ENCODE data around the gene SORL1.
"Not testable (repeated sequence)": the region's sequence is repeated elsewhere in the genome, so short reads cannot be mapped to it uniquely, and the experiment has no call there.

The SORL1 gene

DNA sequence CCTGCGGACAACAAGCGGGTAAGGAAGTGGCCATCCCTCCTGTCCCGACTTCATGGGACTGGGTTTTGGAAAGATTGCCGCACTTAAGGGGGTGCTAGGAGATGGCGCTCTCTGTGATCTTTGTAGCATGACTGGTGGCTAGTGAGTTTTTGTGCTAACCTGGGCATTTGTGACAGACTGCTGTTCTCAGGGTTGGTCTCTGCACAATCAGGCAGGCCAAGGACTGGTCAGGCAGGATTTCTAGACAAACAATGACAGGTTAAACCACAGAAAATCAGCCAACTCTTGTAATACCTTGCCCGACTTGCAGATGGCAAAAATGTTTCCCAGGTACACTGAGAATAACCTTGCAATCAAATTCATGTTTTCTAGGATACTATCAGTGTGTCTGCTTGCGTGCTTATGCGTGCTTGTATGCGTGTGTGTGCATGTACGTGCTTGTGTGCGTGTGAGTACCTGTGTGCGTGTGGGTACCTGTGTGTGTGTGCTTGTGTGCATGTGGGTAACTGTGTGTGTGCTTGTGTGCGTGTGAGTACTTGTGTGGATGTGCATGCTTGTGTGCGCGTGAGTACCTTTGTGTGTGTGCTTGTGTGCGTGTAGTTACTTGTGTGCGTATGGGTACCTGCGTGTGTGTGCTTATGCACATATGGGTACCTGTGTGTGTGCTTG lies 26.2 kb downstream of the SORL1 start:
- no peak for DNase-seq (ENCODE audit: low spot score)

DNA sequence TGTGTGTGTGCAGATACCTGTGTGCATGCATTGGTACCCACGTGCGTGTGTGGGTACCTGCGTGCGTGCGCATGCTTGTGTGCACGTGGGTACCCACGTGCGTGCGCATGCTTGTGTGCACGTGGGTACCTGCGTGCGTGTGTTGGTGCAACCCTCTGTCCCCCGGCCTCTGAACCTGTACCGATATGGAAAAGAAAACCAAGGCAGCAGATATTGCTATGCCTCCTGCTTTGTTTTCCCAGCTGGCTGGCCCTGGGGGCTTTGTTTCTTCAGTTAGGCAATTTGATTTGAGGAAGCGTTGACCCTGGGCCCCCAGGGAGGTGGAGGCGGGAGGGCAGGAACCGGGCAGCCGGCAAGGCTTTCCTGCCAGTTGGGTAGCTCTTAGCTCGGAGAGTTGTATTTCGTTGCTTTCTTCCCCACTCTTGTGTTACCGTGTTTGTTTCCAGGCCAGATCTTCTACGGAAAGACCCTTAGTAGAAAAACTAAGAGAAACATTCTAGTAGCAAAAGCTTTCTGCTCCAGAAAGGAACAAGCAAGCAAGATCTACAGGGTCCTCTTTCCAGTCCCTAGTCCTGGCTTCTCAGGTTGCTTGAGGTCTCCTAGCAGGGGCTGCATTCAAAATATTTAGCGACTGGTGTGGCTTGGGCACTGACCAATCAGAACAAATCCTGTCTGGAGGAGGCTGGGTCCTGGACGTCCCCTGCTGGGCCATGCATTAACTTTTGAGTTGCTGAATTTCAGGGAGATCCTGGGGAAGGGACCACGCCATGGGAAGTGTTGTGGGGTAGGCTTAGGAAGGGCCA lies 27.0 kb downstream of the SORL1 start:
- no peak for DNase-seq (ENCODE audit: low spot score)

DNA sequence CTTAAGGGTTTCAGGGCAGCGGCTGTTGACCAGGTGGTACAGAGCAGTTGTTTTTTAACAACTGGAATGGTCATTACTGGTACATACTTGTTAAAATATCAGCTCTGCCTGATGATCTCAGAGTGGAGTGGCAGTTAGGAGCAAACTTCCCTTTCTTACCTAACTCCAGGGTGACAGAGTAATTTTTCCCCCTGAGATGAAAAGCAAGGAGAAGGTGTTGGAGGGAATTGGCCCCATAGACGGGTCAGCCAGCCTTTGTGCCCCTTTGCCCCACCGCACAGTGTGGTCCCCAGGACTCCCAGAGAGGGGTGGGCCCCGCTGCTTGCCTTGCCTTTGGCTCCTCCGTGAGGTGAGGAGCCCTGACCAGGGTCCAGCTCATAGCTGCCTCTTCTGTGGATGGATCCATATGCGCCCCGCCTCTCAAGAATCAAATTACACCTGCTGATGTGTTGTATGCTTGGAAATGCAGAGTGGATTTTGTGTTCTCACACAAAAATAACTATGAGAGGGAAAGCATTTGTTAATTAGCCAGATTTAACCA lies 27.7 kb downstream of the SORL1 start:
- no peak for DNase-seq (ENCODE audit: low spot score)

DNA sequence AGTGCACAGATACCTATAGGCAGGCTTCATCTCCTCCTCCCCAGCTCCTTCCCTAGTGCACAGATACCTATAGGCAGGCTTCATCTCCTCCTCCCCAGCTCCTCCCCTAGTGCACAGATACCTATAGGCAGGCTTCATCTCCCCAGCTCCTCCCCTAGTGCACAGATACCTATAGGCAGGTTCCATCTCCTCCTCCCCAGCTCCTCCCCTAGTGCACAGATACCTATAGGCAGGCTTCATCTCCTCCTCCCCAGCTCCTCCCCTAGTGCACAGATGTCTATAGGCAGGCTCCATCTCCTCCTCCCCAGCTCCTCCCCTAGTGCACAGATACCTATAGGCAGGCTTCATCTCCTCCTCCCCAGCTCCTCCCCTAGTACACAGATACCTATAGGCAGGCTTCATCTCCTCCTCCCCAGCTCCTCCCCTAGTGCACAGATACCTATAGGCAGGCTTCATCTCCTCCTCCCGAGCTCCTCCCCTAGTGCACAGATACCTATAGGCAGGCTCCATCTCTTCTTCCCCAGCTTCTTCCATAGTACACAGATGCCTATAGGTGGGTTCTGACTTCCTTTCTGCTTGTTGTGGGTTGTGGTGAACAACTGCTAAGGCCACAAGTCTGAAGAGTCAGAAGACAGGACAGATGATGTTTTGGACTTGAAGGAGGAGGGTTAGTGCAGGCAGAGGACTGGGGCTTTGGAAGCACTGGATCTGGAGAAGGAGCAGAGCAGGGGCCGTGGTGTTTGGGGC lies 29.5 kb downstream of the SORL1 start:
- DNase-seq (ENCODE audit: low spot score) = not testable (repeated sequence)

DNA sequence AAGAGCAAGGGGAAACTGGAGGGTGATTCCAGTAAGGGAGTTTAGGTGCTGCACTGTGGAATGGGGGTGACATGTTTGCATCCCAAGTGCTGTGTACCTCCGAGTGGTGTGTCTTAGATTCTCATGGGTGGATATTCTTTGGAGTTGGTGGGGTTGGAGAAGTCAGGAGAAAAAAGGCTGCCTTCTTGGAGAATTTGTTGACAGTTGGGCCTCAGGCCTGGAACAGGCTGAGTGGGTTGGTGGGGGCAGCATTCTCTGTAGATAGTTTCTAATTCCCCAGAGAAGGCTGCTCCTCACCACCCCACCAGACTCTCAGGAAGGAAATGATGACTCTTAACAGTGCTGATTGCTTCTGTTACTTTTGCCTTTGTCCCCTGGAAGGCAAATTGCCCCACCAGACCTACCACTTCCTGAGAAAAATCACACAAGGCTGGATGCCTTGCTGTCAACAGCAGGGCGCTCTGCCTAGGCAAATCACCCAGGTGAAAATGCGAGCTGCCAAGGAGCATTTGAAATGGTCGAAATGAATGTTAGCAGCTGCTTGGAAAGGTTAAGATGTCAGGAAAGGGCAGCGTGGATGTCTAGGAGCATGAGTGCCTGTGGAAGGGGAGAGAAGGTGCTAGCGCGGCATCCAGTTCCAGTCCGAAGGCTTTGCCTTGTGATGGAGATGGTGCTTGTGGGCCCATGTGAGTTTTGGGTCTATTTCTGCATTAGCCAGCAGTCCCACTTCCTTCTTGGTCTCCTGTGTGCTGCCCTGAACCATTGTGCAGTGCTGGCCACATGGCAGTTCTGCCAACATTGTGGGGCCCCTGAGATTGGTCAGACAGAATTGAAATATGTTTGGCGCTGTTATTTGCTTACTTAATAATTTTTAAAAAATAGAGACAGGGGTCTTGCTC lies 30.4 kb downstream of the SORL1 start:
- no peak for DNase-seq (ENCODE audit: low spot score)

DNA sequence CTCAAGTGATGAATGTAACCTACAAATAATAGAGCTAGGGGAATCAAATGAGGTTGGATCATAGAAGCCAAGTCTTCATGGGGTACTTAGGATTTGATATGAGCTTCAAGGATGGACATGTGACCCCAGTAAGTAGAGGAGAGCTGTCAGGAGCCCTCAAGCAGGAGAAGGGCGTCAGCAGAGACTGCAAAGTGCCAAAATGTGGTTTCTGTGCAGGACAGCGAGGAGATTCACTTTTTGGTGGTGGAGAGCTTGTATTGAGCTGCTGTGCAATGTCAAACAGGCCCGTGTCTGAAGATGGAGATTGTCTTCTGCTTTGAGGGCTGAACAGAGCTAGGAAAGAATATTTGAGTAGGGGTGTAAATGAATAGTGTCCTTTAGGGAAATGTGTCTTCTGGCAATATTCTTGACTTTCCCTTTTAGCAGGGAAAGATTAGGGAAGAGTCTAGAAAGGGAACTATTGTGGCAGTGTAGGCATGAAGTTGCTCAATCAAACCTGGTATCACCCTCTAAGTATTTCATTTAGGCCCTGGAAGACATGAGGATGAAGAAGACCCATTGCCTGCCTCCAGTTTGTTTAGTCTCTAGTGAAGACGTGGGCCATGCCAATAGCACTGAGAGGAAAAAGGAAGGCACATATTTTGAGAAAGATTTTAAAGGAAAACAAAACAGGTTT lies 31.8 kb downstream of the SORL1 start:
- no peak for DNase-seq (ENCODE audit: low spot score)

DNA sequence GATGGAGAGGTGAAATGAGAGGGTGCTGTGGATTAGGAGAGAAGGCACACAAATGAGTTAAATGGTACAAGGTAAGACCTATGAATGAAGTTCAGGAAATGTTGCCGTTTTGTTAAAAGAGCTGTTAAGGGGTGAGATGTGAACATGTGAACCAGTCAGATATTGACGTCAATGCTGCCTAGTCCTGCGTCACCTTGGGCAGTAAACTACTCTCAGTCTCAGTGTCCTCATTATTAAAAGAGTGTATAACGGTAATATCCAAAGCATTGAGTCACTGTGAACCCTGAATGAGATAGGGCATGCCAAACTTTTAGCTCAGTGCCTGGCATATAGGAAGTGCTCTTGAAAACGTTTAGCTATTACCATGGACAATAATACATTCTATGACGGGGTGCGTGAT lies 33.1 kb downstream of the SORL1 start:
- no peak for DNase-seq (ENCODE audit: low spot score)

DNA sequence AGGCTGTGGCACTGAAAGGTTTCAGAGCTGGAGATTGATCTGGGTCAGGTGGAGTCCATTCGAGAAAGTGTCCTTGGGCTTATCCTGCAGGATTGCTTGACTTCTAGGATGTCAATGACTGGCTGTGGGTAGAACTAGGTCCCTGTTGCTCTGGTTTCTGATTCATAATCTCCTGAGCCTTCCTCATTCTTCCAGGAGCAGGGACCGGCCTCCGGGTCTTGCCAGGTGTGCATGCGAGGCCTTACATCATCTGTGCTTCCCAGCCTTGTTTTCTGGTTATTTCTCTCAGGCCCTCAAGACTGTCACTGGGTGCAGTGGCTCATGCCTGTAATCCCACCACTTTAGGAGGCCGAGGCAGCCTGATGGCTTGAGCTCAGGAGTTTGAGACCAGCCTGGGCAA lies 33.9 kb downstream of the SORL1 start:
- no peak for DNase-seq (ENCODE audit: low spot score)

DNA sequence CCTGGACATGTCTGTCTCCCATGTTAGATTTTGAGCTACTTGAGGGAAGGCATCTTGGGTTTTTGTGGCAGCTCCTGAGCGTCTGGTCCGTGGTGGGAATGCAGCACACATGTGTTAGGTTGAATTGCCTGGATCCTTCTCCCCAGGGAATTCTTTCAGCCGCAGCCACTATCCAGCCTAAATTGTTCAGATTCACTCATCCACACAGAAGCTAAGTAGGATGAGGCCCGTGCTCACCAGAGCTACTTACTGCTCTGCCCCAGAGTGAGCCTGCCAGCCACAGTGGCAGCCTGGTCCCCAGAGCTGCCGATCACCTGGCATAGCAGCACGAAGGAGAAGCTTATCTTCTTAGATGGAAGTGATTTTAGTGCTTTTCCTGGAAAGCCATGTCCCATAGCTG lies 35.1 kb downstream of the SORL1 start:
- DNase-seq (ENCODE audit: low spot score) = no peak

DNA sequence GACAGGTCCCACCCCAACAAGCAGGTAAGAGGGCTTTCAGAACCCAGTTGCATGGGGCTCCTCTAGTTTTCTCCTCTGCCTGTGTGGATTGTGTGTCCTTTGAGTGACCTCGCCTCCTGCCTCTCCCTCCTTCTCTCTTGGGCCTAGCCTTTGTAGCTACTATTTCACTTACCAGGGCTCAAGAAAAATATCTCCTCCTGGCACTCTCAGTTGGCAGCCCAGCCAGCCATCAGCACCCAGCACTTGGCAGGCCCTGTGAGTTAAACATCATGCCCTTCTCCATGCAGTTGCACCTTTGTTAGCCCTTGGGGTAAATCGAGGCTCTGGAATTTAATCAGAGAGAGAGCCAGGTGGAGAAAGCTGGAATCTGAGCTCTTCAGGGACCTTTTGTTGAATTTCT lies 36.1 kb downstream of the SORL1 start:
- DNase-seq (ENCODE audit: low spot score) = no peak

DNA sequence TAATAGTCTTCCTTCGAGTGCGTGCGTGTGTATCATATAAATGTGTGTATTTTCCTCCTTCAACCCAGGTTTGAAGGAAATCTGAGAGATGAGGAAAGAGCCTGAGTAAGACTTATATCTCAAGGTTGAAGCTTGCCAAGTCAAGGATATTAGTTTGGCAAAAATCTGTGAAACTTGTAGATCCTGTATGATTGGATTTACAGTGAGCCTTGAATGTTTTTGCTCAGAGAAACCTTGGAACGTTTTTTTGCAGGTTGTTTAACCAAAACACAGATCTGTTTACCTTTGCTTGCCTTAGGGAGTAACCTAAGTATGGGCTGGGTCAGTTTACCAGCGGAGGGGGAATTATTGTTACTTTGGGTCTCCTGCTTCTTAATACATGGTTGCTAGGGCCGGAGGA lies 36.5 kb downstream of the SORL1 start:
- DNase-seq (ENCODE audit: low spot score) = no peak

DNA sequence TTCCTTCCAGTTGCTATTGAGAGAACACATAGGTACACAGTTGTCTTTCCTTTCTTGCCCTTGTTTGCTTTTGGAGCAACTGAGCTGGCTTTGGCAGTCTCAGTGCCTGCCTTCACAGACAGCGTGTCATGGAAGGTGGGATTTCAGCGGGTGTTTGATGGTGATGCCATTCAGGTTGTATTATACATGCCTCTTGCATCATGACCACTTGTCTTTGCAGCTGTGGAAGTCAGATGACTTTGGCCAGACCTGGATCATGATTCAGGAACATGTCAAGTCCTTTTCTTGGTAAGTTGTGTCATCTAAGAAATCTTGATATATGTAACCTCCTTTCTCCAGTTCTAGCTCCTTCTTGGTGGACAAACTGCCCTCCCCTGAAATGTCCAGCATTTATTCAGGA lies 37.7 kb downstream of the SORL1 start:
- DNase-seq (ENCODE audit: low spot score) = no peak

DNA sequence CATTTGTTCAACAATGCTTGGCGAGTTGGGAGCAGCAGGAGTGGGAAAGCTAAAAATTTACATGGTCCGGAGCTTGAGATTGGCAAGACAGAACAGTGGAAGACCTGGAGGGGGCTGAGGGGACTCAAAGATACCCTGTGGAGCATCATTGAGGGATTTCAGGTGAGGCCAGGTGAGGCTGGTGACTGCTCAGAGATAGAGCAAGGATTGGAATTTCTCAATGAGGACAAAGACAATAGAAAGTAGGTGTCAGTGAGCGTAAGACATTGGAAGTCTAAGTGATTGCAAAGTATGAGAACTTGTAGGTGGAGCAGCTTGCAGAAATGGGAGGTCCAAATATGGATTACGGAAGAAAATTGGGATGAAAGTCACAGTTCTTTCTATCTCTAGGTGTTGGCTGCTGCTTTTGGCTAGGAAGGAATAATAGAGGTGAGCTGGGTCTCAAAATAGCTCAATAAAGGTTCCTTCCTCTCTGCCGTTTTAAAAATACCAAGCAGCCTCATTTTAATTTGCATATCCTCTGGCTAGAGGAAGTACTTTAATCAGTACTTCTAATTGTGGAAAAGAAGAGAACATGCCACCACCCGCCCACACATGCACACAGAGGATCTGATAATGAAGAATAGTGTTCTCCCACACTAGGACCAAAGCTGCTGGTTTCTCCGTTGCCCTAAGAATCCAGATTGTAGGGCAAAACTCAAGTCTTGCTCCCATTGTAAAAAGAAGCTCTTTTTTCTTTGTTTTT lies 42.4 kb downstream of the SORL1 start:
- DNase-seq (ENCODE audit: low spot score) = no peak

DNA sequence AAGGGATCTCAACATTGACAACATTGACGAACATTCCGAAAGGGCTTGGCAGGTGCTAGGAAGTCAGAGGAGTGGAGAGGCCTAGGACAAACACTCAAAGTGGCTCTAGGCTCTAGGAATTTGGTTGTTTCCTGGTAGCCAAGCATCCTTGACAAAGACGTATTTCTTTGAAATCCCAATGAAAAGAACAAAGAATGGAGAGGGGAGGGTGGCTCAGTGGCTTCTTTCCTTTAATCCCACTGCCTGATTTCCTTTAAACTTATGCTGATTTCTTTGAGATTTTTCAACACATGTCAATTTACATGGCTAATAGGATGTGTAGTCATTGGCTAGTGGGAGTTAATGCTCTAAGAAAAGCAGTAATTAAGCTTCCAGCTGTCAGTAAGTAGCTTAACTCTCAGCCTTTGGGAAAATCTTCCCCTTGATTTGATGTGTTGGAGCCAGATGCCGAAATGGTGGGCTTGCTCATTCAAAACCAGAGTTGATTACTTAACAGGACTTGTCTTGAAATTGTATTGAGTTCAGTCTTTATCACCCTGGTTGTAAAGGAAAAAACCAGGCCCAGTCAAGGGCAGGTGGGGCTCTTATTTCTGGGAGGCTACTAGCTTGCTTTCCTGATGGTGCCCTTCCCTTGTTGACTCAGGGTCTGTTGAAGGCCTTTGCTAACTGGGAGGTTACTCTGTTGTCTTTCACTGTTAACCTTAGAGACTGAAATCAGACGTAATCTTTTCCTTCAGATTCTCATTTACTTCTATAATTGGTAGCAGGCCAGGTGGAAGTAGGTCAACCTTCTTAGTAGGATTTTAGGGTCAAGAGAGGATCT lies 45.3 kb downstream of the SORL1 start:
- DNase-seq (ENCODE audit: low spot score) = no peak

DNA sequence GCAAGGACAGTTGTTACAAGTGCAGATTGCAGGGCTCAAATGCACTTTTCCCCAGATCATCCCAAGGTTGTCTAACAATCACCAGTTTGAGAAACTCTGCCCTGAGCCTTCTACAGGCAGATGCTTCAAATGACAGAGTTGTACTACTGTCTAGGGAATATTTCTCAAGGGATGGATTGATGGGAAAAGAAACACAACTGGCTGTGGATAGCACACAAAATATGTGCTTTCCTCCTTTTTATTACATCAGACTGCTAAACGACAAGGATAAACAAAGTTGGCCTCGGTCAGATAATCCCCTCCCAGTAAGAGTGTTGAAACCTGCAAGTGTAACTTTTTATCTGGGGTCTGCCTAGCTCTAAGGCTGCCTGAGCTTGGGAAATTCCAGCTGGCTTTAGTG lies 47.3 kb downstream of the SORL1 start:
- no peak for DNase-seq (ENCODE audit: low spot score)

DNA sequence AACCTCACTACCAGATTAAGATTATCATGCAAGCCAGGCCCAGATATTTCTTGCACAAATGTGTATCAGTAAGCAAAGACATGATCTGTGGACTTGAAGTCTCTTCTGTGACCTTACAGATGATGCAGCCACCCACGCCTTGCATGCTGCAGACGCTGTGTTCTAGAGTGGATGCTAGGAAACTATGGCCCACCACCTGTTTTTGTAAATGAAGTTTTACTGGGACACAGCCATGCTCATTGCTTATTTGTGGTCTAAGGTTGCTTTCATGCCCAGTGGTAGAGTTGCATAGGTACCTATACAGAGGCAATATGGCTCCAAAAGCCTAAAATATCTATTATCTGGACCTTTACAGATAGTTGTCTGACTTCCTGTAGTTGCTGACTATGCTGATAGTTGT lies 48.2 kb downstream of the SORL1 start:
- DNase-seq (ENCODE audit: low spot score) = no peak

DNA sequence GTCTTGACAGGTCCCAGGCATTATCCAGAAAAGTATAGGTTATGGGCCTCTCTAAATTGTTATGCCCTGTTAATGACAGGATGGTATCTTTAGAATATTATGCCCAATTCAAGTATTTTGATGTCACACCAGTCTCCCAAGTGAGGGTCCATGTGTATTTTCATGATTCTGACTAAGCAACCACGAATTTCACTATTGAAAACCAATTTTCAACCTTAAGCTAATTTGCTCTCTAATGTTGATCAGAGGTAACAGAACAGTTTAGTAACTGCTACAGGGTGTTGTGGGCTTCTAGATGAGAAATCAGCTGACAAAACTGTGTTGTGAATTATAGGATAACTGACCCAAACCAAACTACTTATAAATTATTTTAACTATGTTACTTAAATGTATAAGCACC lies 48.6 kb downstream of the SORL1 start:
- no peak for DNase-seq (ENCODE audit: low spot score)

DNA sequence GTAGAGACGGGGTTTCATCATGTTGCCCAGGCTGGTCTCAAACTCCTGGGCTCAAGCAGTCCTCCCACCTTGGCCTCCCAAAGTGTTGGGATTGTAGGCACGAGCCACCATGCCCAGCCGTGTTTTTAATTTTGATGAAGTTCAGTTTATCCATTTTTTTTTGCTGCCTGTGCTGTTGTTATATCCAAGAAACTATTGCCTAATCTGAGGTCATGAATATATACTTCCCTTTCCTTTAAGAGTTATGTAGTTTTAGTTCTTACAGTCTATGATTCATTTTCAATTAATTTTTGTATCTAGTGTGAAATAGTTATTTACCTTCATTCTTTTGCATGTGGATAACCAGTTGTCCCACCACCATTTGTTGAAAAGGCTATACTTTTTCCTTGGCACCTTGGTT lies 50.9 kb downstream of the SORL1 start:
- DNase-seq (ENCODE audit: low spot score) = no peak

DNA sequence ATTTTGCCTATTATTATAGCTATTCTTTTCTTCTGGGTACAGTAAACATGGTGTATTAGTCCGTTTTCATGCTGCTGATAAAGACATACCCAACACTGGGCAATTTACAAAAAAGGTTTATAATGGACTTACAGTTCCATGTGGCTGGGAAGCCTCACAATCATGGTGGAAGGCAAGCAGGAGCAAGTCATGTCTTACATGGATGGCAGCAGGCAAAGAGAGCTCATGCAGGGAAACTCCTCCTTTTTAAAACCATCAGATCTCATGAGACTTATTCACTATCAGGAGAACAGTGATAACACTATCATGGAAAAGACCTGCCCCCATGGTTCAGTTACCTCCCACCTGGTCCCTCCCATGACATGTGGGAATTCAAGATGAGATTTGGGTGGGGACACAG lies 54.1 kb downstream of the SORL1 start:
- DNase-seq (ENCODE audit: low spot score) = not testable (repeated sequence)

All from SK-N-DZ (cell line).